Trophoblast cell (in vitro differentiated cells and primary cell): ENCODE results near the gene ASB18. TPM values are rescaled to one million over a fixed set of nuclear protein-coding genes. Genes with fewer than 3 reads are reported as not detected.

ENCODE experiments used
- DNase-seq, 2 donors: peaks; one replicate each; pipeline ENCODE4 v3.0.0-alpha.2; 2016
- H2AFZ ChIP-seq: 2 replicates; pipeline ENCODE4 v1.6.1; 2013; ENCODE audit warnings: low read length, moderate library complexity, mild to moderate bottlenecking; ENCODE audit not compliant: insufficient read depth, poor library complexity
- H2AK5ac ChIP-seq: 2 replicates; pipeline ENCODE4 v1.6.1; 2013; ENCODE audit warnings: mild to moderate bottlenecking, low read length
- H2BK120ac ChIP-seq: 2 replicates; pipeline ENCODE4 v1.6.1; 2013; ENCODE audit warnings: low read length, mild to moderate bottlenecking, moderate library complexity; ENCODE audit not compliant: insufficient read depth, poor library complexity
- H2BK12ac ChIP-seq: 2 replicates; pipeline ENCODE4 v1.6.1; 2013; ENCODE audit warnings: mild to moderate bottlenecking, low read length, moderate library complexity
- H2BK5ac ChIP-seq: 2 replicates; pipeline ENCODE4 v1.6.1; 2013; ENCODE audit warnings: low read length, low read depth, moderate library complexity, mild to moderate bottlenecking; ENCODE audit not compliant: poor library complexity
- H3K14ac ChIP-seq: 2 replicates; pipeline ENCODE4 v1.6.1; 2013; ENCODE audit warnings: mild to moderate bottlenecking, low read length
- H3K18ac ChIP-seq: 2 replicates; pipeline ENCODE4 v1.6.1; 2013; ENCODE audit warnings: mild to moderate bottlenecking, low read length
- H3K23ac ChIP-seq: 2 replicates; pipeline ENCODE4 v1.6.1; 2013; ENCODE audit warnings: low read length
- H3K27ac ChIP-seq: 2 replicates; pipeline ENCODE4 v1.5.1; 2013; ENCODE audit warnings: low read depth, mild to moderate bottlenecking, inconsistent platforms, low read length, moderate library complexity
- H3K27me3 ChIP-seq: 2 replicates; pipeline ENCODE4 v1.6.1; 2013; ENCODE audit warnings: inconsistent platforms, mild to moderate bottlenecking, low read length, moderate library complexity; ENCODE audit not compliant: insufficient read depth
- H3K36me3 ChIP-seq, 2 experiments: 1 replicate in 1 of 2; 2 replicates in 1 of 2; pipeline ENCODE4 v1.6.1; 2013; ENCODE audit warnings: low read length in 2 of 2, mild to moderate bottlenecking in 2 of 2, moderate library complexity in 1 of 2; ENCODE audit not compliant: insufficient read depth in 2 of 2, control insufficient read depth in 1 of 2
- H3K4ac ChIP-seq: 2 replicates; pipeline ENCODE4 v1.6.1; 2013; ENCODE audit warnings: low read depth, mild to moderate bottlenecking, low read length, moderate library complexity
- H3K4me1 ChIP-seq, 2 experiments: 1 replicate in 1 of 2; 2 replicates in 1 of 2; pipeline ENCODE4 v1.6.1; 2013; ENCODE audit warnings: low read length in 2 of 2, mild to moderate bottlenecking in 2 of 2, moderate library complexity in 1 of 2; ENCODE audit not compliant: insufficient read depth in 2 of 2, control insufficient read depth in 1 of 2
- H3K4me2 ChIP-seq: 2 replicates; pipeline ENCODE4 v1.6.1; 2013; ENCODE audit warnings: inconsistent platforms, mild to moderate bottlenecking, low read length, moderate library complexity
- H3K4me3 ChIP-seq: 2 replicates; pipeline ENCODE4 v1.5.1; 2013; ENCODE audit warnings: mild to moderate bottlenecking, low read depth, low read length, inconsistent platforms
- H3K79me1 ChIP-seq: one replicate; pipeline ENCODE4 v1.6.1; 2013; ENCODE audit warnings: low read length
- H3K79me2 ChIP-seq: 2 replicates; pipeline ENCODE4 v1.6.1; 2013; ENCODE audit warnings: low read length, mild to moderate bottlenecking; ENCODE audit not compliant: control insufficient read depth, insufficient read depth, poor library complexity
- H3K9ac ChIP-seq: 2 replicates; pipeline ENCODE4 v1.6.1; 2013; ENCODE audit warnings: mild to moderate bottlenecking, low read length
- H3K9me3 ChIP-seq: 2 replicates; pipeline ENCODE4 v1.6.1; 2013; ENCODE audit warnings: low read depth, mild to moderate bottlenecking, control low read depth, inconsistent platforms, low read length; ENCODE audit not compliant: insufficient read depth
- H4K12ac ChIP-seq: 2 replicates; pipeline ENCODE4 v1.6.1; 2013; ENCODE audit warnings: low read depth, mild to moderate bottlenecking, low read length, moderate library complexity
- H4K8ac ChIP-seq: 2 replicates; pipeline ENCODE4 v1.6.1; 2013; ENCODE audit warnings: low read depth, mild to moderate bottlenecking, low read length, moderate library complexity
- H4K91ac ChIP-seq: one replicate; pipeline ENCODE4 v1.6.1; 2013; ENCODE audit warnings: low read depth, mild to moderate bottlenecking, low read length, moderate library complexity
- WGBS: extraction: QIAGEN DNeasy Blood & Tissue Kit; methylation state at CpG from one replicate; pipeline ENCODE4 v1.1.7; 2013; ENCODE audit warnings: missing lambda C conversion rate; ENCODE audit not compliant: insufficient read length, insufficient coverage; ENCODE audit errors: extremely low coverage; 5-methylcytosine and 5-hydroxymethylcytosine counted together
- polyA plus RNA-seq: library from polyadenylated mRNA; stranded (reverse); fragments of 200-250 nt; gene quantifications from 2 replicates; pipeline ENCODE4 v1.2.3, GENCODE V29; 2013

The ASB18 gene
- not detected in 2 replicates for polyA plus RNA-seq

- no peak within 1 kb of the TSS for H4K91ac ChIP-seq
- no peak within 1 kb of the TSS for H3K9ac ChIP-seq
- no peak within 1 kb of the TSS for H3K4ac ChIP-seq
- no peak within 1 kb of the TSS for H2BK12ac ChIP-seq
- H3K36me3 ChIP-seq: no peaks in the 10 kb centered on the region
- H3K79me1 ChIP-seq: no peaks in the 10 kb centered on the region
- H3K4me2 ChIP-seq: no peak within 1 kb of the TSS
- no peak within 1 kb of the TSS for H3K23ac ChIP-seq
- no peak within 1 kb of the TSS for H3K18ac ChIP-seq
- DNase-seq: no peak
- no peak within 1 kb of the TSS for H2AFZ ChIP-seq
- no peak within 1 kb of the TSS for H2BK120ac ChIP-seq
- no peaks in the 10 kb centered on the region for H3K4me1 ChIP-seq
- H4K12ac ChIP-seq: no peak within 1 kb of the TSS
- H3K27me3 ChIP-seq: no peaks in the 10 kb centered on the region
- WGBS: no CpG with 5 or more reads among the region's 8 CpGs
- H3K4me3 ChIP-seq: no peak within 1 kb of the TSS
- no peak within 1 kb of the TSS for H2AK5ac ChIP-seq
- H2BK5ac ChIP-seq: no peak within 1 kb of the TSS
- H4K8ac ChIP-seq: no peak within 1 kb of the TSS
- no peak within 1 kb of the TSS for H3K14ac ChIP-seq
- no peaks in the 10 kb centered on the region for H3K79me2 ChIP-seq
- H3K27ac ChIP-seq: no peak within 1 kb of the TSS
- H3K9me3 ChIP-seq: peaks cover 5% of the 10 kb centered on the region
These were observed at the start of gene ASB18 for GRCh38 chr2:236264256-236264655. Gene ASB18, minus strand, starts transcription at chr2:236264406. Its CDS starts 61 bp downstream, at chr2:236264345.

- WGBS: no CpG with 5 or more reads among the region's 3 CpGs
- H3K18ac ChIP-seq: no peak overlapping the region
These were observed 47.1 kb upstream of the ASB18 start for GRCh38 chr2:236311286-236311685.

GRCh38 chr2:236309669-236310029 lies 45.4 kb upstream of the ASB18 start:
- H3K36me3 ChIP-seq: no peaks in the 10 kb centered on the region

More at GRCh38 chr2:236311286-236311685, 47.1 kb upstream of the ASB18 start:
- Histone ChIP-seq H3K4me3 (no peak overlapping the region), H3K79me1 (no peaks in the 10 kb centered on the region), H3K14ac (no peak overlapping the region), H3K36me3 (no peaks in the 10 kb centered on the region), H3K9me3 (no peaks in the 10 kb centered on the region), H2BK12ac (no peak overlapping the region), H2AK5ac (no peak overlapping the region), H2BK120ac (no peak overlapping the region), H3K4me1 (no peaks in the 10 kb centered on the region), H3K23ac (no peak overlapping the region), H4K12ac (no peak overlapping the region), H3K9ac (no peak overlapping the region), H2AFZ (no peak overlapping the region), H3K27ac (no peak overlapping the region), H3K27me3 (peaks cover 2% of the 10 kb centered on the region), H3K4ac (no peak overlapping the region), H2BK5ac (no peak overlapping the region), H3K4me2 (no peak overlapping the region), H3K79me2 (no peaks in the 10 kb centered on the region), H4K8ac (no peak overlapping the region), H4K91ac (no peak overlapping the region)
- no peak for DNase-seq

GRCh38 chr2:236308855-236309668 lies 44.9 kb upstream of the ASB18 start:
- no peak overlapping the region for H2AFZ ChIP-seq
- no peak overlapping the region for H4K8ac ChIP-seq
- no peak overlapping the region for H3K18ac ChIP-seq
- H3K14ac ChIP-seq: no peak overlapping the region
- WGBS: no CpG with 5 or more reads among the region's 19 CpGs
- no peak overlapping the region for H3K27ac ChIP-seq
- no peak overlapping the region for H3K4ac ChIP-seq
- no peak overlapping the region for H2AK5ac ChIP-seq
- peaks cover 2% of the 10 kb centered on the region for H3K27me3 ChIP-seq
- H3K9me3 ChIP-seq: no peaks in the 10 kb centered on the region
- H2BK5ac ChIP-seq: no peak overlapping the region
- H2BK12ac ChIP-seq: no peak overlapping the region
- H2BK120ac ChIP-seq: no peak overlapping the region
- H3K36me3 ChIP-seq: no peaks in the 10 kb centered on the region
- no peaks in the 10 kb centered on the region for H3K4me1 ChIP-seq
- no peaks in the 10 kb centered on the region for H3K79me2 ChIP-seq
- no peak overlapping the region for H3K9ac ChIP-seq
- no peak overlapping the region for H3K4me3 ChIP-seq
- DNase-seq: no peak
- no peak overlapping the region for H3K23ac ChIP-seq
- H3K4me2 ChIP-seq: no peak overlapping the region
- no peaks in the 10 kb centered on the region for H3K79me1 ChIP-seq
- H4K12ac ChIP-seq: no peak overlapping the region
- H4K91ac ChIP-seq: no peak overlapping the region

More at GRCh38 chr2:236309669-236310029, 45.4 kb upstream of the ASB18 start:
- H2AFZ ChIP-seq: no peak overlapping the region
- peaks cover 2% of the 10 kb centered on the region for H3K27me3 ChIP-seq
- no peak overlapping the region for H2AK5ac ChIP-seq
- H4K8ac ChIP-seq: no peak overlapping the region
- DNase-seq: peak in 1 of 2 donors; percentile 42
- no peak overlapping the region for H3K23ac ChIP-seq
- no peaks in the 10 kb centered on the region for H3K9me3 ChIP-seq
- H3K9ac ChIP-seq: no peak overlapping the region
- WGBS: no CpG with 5 or more reads among the region's 9 CpGs
- no peak overlapping the region for H3K18ac ChIP-seq
- no peak overlapping the region for H3K4ac ChIP-seq
- no peaks in the 10 kb centered on the region for H3K79me2 ChIP-seq
- H3K79me1 ChIP-seq: no peaks in the 10 kb centered on the region
- H2BK12ac ChIP-seq: no peak overlapping the region
- H4K12ac ChIP-seq: no peak overlapping the region
- no peak overlapping the region for H3K14ac ChIP-seq
- H3K27ac ChIP-seq: no peak overlapping the region
- H3K4me1 ChIP-seq: no peaks in the 10 kb centered on the region
- no peak overlapping the region for H3K4me2 ChIP-seq
- H4K91ac ChIP-seq: no peak overlapping the region
- no peak overlapping the region for H2BK5ac ChIP-seq
- H3K4me3 ChIP-seq: no peak overlapping the region
- H2BK120ac ChIP-seq: no peak overlapping the region
